Uterus (tissue), 4 donors: Measurements from ENCODE around the gene EPB41L4A. TPM values are rescaled to one million over a fixed set of nuclear protein-coding genes. Genes with fewer than 3 reads are reported as not detected.

Experiments used
- DNase-seq, 2 donors: peaks; one replicate each; pipeline ENCODE4 v3.0.0-alpha.2; 2019 to 2020
- H3K27ac ChIP-seq, 2 donors: fragments of 200-600 bp; sonication (generic); 1 replicate in 1 of 2; 2 replicates in 1 of 2; pipeline ENCODE4 v1.5.1; 2016 to 2018
- H3K27me3 ChIP-seq, 2 donors: fragments of 200-600 bp; sonication (generic); one replicate each; pipeline ENCODE4 v1.5.1; 2018 to 2019; ENCODE audit warnings: control low read depth in 1 of 2
- H3K36me3 ChIP-seq, 2 donors: fragments of 200-600 bp; sonication (generic); one replicate each; pipeline ENCODE4 v1.5.1; 2019; ENCODE audit warnings: control low read depth in 1 of 2
- H3K4me1 ChIP-seq, 2 donors: fragments of 200-600 bp; sonication (generic); one replicate each; pipeline ENCODE4 v1.5.1; 2018 to 2019; ENCODE audit warnings: control low read depth in 1 of 2
- H3K4me3 ChIP-seq, 2 donors: fragments of 200-600 bp; sonication (generic); 1 replicate in 1 of 2; 2 replicates in 1 of 2; pipeline ENCODE4 v1.5.1; 2018 to 2019; ENCODE audit warnings: mild to moderate bottlenecking in 1 of 2
- H3K9me3 ChIP-seq, 2 donors: fragments of 200-600 bp; sonication (generic); one replicate each; pipeline ENCODE4 v1.5.1; 2019; ENCODE audit warnings: control low read depth in 1 of 2
- POLR2A ChIP-seq, 2 donors: fragments of 450-650 bp; IDR thresholded peaks; one replicate each; pipeline ENCODE4 v1.6.1; 2016; ENCODE audit warnings: antibody characterized with exemption in 2 of 2, mild to moderate bottlenecking in 1 of 2, moderate library complexity in 1 of 2
- intact Hi-C: fragments of 100-400 bp; cut with DNase I; formaldehyde crosslinking; loops from one replicate; pipeline ENCODE4 v1.15.1; 2023; ENCODE audit warnings: low total_unique reads
- total RNA-seq, 4 donors: library from RNA; depleted of rRNA in 3 of 4; stranded (reverse); fragments of >200 nt in 3 of 4; gene quantifications; one replicate each; pipeline versions ENCODE4 v1.1.0 to v1.2.4, GENCODE V29; 2014 to 2023
- TF ChIP-seq, protein P1 (sequence below), 4 experiments: fragments of 200-600 bp in 2 of 4; fragments of 450-650 bp in 2 of 4; sonication (generic) in 2 of 4; IDR thresholded peaks; one replicate each; pipeline ENCODE4 v1.5.1; 2016 to 2019; ENCODE audit warnings: antibody characterized with exemption in 4 of 4, mild to moderate bottlenecking in 2 of 4, moderate library complexity in 1 of 4
- donor health status: DM: yes; HTN: yes; CAD: no.

Gene EPB41L4A
- total RNA-seq, 4 donors from 2014 or later, result 6.4 to 47.1 (median 15.1) TPM

DNA sequence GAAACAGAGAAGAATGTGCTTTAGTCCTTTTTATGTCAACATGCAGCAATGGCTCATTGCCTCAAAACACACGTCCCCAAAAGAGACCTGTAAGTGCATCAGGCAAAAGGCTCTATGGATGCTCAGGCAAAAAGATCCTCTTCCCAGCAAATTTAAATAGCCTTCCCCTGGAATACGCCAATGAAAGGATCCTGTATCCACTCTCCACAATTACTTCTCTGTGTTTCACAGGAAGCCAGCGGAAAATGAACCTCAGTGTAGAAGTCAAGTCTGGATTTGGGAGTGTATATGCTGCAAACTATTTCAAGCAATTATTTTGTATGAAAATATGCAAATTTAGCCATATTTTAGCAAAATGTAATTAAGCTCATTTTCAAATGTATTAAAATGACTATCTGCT is 217.9 kb downstream of the EPB41L4A start:
- Histone ChIP-seq H3K27me3 (no peaks in the 10 kb centered on the region), H3K27ac (no peak overlapping the region), H3K36me3 (no peaks in the 10 kb centered on the region), H3K9me3 (no peaks in the 10 kb centered on the region), H3K4me1 (no peaks in the 10 kb centered on the region), H3K4me3 (no peak overlapping the region)
- TF ChIP-seq POLR2A (IDR thresholded peaks at IDR 0.05), result no peak
- TF ChIP-seq, protein P1, sequence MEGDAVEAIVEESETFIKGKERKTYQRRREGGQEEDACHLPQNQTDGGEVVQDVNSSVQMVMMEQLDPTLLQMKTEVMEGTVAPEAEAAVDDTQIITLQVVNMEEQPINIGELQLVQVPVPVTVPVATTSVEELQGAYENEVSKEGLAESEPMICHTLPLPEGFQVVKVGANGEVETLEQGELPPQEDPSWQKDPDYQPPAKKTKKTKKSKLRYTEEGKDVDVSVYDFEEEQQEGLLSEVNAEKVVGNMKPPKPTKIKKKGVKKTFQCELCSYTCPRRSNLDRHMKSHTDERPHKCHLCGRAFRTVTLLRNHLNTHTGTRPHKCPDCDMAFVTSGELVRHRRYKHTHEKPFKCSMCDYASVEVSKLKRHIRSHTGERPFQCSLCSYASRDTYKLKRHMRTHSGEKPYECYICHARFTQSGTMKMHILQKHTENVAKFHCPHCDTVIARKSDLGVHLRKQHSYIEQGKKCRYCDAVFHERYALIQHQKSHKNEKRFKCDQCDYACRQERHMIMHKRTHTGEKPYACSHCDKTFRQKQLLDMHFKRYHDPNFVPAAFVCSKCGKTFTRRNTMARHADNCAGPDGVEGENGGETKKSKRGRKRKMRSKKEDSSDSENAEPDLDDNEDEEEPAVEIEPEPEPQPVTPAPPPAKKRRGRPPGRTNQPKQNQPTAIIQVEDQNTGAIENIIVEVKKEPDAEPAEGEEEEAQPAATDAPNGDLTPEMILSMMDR (IDR thresholded peaks at IDR 0.05), result no peak
- DNase-seq, result no peak
- intact Hi-C loops, result no loop called here

DNA sequence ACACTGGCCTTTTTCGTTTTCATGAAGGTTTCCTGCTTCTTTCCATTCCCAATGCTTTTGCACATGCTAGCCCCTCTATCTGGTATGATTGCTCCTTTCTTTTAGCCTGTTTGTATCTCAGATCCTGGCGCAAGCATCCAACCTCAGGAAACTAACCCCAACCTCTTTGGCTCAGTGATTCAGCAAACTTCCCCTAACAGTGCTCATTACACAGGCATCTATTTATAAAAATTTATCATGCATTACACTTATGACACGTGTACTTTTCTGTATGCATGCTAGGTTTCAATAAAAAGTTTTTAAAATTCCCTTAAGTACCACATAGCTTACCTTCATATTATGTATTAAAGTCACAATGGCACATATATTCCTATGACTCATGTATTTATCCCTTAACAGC is 218.9 kb downstream of the EPB41L4A start:
- Histone ChIP-seq H3K4me1 (no peaks in the 10 kb centered on the region), H3K27me3 (no peaks in the 10 kb centered on the region), H3K27ac (no peak overlapping the region), H3K9me3 (no peaks in the 10 kb centered on the region), H3K36me3 (no peaks in the 10 kb centered on the region), H3K4me3 (no peak overlapping the region)
- intact Hi-C loops, result no loop called here
- no peak for DNase-seq
- TF ChIP-seq, protein P1 (IDR thresholded peaks at IDR 0.05), result no peak
- no peak for TF ChIP-seq POLR2A (IDR thresholded peaks at IDR 0.05)

DNA sequence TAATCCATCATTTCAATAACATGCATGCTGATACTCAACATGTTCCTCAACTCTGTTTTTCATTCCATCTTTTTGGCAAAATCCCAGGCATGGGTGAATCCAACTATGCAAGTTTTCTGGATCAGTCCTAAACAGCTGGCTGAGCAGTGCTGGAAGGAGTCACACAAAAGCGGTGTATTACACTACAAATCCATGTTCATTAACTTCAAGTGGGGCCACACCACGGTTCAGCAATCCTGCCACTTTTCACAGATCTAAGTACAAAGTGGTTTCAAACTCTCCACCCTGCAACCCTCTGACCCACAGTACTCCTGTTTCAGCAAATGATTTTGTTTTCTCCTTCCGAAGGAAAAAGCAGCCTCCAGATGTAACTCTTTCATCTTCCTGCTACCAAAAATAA is 222.5 kb downstream of the EPB41L4A start:
- intact Hi-C loops, result no loop called here
- DNase-seq, result no peak
- TF ChIP-seq POLR2A (IDR thresholded peaks at IDR 0.05), result no peak
- TF ChIP-seq, protein P1 (IDR thresholded peaks at IDR 0.05), result no peak
- no peaks in the 10 kb centered on the region for H3K4me1 ChIP-seq
- no peak overlapping the region for H3K27ac ChIP-seq
- H3K27me3 ChIP-seq, result no peaks in the 10 kb centered on the region
- H3K9me3 ChIP-seq, result no peaks in the 10 kb centered on the region
- H3K4me3 ChIP-seq, result no peak overlapping the region
- H3K36me3 ChIP-seq, result no peaks in the 10 kb centered on the region

DNA sequence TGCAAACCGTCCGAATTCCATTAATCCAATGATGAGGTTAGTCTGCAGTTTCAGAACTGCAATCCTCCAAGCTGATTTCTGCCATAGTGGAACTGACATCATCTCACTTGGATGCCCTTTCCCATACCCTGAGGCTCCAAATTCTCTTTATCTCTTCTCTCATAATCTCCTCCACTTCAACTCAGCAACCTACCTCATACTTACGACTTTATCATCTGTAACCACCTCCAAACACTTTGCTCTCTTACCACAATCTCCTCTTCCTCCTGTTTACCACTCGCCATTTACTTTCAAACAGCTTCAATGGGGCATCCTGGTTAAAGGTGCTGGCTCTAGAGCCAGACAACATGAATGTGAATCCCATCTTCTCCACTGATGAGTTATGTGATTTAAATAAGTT is 223.2 kb downstream of the EPB41L4A start:
- no peak for DNase-seq
- Histone ChIP-seq H3K27ac (no peak overlapping the region), H3K36me3 (no peaks in the 10 kb centered on the region), H3K4me3 (no peak overlapping the region), H3K4me1 (no peaks in the 10 kb centered on the region), H3K9me3 (no peaks in the 10 kb centered on the region), H3K27me3 (no peaks in the 10 kb centered on the region)
- intact Hi-C loops, result no loop called here
- TF ChIP-seq POLR2A (IDR thresholded peaks at IDR 0.05), result no peak
- TF ChIP-seq, protein P1 (IDR thresholded peaks at IDR 0.05), result no peak

DNA sequence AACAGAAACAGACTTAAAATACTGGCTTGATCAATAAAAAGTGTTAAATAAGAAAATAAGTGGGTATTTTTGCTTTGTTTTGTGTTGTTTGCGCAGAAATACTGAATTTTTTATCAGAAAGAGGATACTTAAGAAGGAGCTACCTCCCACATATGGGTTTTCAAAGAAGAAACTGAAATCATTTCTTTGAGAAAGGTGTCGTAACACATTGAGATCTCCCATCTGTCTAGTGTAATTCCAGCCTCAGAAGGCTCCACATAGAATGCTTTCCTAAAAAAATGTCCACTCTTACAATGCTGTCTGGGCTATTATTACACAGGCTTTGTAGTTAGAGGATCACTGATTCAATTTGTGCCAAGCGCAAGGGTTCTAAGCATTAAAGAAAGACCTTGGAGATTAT is 226.2 kb downstream of the EPB41L4A start:
- Histone ChIP-seq H3K36me3 (no peaks in the 10 kb centered on the region), H3K27me3 (no peaks in the 10 kb centered on the region), H3K4me1 (no peaks in the 10 kb centered on the region), H3K27ac (no peak overlapping the region), H3K4me3 (no peak overlapping the region), H3K9me3 (no peaks in the 10 kb centered on the region)
- DNase-seq, result no peak
- intact Hi-C loops, result no loop called here
- no peak for TF ChIP-seq POLR2A (IDR thresholded peaks at IDR 0.05)
- TF ChIP-seq, protein P1 (IDR thresholded peaks at IDR 0.05), result no peak
